Activated CD4-positive, alpha-beta T cell treated with anti-CD3 and anti-CD28 coated beads for 48 hours (primary cell): Measurements from ENCODE around the gene UGT1A4.

Source experiments
- DNase-seq: peaks from one replicate; pipeline ENCODE4 v3.0.0-alpha.2; 2020

Gene UGT1A4

DNA sequence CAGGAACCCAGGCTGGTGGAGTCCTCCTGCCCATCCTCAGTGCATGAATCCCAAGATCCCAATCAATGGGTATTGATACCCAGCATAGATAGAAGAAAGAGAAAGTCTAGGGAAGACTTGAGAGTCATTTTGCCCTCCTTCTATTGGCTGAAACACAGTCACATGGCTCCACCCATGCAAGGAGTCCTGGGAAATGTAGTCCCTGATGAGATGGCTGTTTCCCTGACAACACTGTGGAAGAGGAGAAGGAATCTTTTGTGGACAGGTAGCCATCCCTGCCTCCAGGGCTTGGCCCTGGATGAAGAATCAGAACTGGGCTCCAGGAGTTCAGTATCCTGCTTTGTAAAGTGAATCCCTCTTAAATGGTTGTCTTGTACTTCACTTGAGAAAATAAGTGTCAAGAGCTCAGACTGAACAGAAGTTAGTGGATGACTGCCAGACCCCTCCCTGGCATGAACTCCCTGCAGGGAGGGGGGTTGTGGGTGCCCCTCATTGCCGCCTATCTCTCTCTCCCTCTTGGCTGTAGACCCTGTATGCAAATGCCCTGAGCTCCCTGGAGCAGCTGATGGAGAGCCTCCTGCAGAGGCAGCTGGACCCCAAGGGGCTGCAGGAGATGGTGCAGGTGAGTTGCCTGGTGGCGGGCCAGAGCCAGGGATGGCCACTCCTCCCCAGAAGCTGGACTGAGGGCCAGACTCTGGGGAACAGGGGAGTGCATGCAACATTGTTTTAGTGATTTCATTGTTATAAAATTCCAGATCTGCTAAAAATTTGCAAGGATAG, 95.7 kb downstream of the UGT1A4 start:
- no peak for DNase-seq

GRCh38 chr2:233815861-233816260, 97.3 kb downstream of the UGT1A4 start:
- DNase-seq, result no peak

- no peak for DNase-seq
Measured at GRCh38 chr2:233816334-233816733, 97.8 kb downstream of the UGT1A4 start.

DNA sequence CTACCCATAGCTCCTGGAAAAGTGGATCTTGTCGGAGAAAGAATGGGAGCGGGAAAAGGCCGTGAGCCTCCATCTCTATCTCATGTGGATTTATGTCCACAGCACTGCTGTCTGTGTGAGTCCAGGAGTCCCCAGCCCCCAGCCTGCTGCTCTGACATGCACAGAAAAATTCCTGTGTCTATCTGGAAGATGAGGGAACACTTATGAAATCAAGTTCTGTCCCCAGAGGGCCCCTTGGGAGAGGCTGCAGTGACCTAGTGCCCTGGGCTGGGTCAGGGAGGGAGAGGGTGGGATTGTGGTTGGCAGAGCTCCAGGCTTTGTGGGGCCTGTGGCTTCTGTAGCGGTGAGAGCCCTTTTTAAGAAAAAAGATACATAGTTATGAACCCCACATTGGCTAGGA, 98.2 kb downstream of the UGT1A4 start:
- DNase-seq, result no peak

- no peak for DNase-seq
Measured at GRCh38 chr2:233817361-233817911, 98.9 kb downstream of the UGT1A4 start.

DNA sequence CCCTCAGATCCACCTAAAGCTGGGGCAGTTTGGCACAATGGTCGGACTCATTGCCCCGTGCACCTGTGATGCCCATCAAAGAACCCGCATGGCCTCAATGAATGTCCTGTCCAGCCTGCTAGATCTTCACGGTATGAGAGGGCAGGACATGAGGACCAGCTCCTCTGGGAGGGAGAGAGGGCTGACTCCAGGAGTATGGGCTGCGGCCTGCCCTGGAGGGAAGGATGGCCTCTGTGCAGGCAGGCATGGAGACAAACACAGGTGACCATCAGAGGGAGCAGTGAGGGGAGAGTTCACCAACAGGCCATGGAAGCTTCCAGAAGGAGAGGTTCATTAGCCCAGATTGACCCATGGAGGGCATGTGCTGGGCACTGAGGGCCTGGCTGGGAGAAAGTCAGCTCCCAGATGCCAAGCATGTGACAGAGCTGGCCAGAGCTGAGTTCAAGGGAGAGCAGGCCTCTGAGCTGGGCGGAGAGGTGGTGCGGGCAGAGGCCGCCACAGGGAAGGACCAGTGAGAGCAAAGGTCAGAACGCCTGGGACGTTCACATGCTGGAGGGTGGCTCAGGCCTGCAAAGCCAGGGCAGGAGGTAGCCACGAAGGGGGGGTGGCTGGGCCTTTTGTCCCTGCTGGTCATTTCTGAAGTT, 99.6 kb downstream of the UGT1A4 start:
- no peak for DNase-seq

GRCh38 chr2:233818639-233819621, 100.4 kb downstream of the UGT1A4 start:
- no peak for DNase-seq

DNA sequence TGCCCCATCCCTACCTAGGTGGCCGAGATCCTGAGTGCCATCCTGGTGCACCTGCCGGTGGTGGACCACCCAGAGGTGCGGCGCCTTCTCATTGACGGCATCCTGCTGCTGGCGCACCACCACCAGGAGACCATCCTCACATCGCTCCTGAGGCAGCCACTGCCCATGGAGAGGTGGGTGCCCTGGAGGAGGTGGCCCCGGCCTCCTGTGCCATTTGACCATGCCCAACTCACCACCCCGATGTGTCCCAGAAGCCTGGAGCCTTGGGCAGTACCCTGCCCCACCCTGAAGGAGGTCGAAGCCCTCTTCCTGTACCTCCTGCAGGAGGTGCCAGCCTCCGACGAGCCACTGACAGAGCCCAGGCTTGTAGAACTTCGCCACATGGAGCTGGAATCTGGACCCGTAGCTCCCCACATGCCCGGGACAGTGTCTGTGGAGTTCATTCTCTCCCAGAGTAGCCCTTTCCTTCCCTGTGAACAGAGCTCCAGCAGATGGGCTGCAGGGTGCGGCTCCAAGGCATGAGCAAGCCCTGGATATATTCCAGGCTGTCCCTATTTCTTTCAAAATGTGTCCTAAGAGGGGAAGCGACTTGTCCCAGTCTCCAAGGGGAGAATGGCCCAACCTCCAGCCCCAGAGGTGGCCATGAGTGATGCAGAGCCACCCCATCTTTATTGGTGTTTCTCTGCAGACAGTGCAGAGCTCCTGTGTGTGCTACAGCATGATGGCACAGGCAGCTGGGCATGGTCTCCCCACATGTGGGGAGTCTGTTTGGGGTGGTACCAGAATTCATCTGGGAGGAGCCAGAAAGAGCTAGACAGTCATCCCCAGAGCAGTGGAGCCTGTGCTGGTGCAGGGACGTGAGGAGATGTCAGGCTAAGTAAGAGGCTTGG, 101.6 kb downstream of the UGT1A4 start:
- no peak for DNase-seq

DNA sequence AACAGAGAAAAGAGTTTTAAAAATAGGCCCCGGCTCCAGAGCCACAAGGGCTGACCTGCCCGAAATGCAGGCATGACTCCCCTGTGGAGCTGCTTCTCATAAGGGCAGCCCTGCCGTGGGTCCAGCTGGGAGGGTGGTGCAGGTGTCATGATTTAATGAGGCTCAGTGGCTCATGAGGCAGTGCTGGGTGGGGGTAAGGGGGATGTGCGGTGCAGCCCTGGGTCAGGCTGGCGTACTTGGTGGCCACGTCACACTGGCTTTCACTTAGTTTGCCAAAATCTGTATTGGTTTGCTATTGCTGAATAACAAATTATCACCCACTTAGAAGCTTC, 102.2 kb downstream of the UGT1A4 start:
- no peak for DNase-seq

DNA sequence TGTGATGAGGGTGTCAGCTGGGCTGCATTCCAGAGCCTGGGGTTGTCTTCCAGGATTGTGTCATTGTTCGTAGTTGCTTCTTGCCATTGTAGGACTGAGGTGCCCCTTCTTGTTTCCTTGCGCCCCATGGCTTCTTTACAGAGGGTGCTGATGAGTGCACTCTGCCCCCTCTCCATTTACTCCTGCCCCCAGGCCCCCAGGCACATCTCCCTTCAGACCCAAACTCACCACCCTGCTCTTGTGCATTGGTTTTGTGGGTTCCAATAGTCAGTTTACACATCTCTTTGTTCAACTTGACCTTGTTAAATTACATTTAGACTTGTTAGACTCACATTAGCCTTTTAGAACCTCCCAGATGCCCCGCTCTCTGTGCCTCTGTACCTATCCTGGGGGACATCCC, 102.7 kb downstream of the UGT1A4 start:
- no peak for DNase-seq

GRCh38 chr2:233821709-233822100, 103.2 kb downstream of the UGT1A4 start:
- DNase-seq, result no peak

- DNase-seq, result no peak
Measured at GRCh38 chr2:233822101-233822771, 103.7 kb downstream of the UGT1A4 start.
